Tibial nerve (tissue), 4 donors: Measurements from ENCODE around the gene SLIT3.

Experiments
- CTCF ChIP-seq, 5 experiments: fragments of 200-600 bp in 3 of 5; fragments of 450-650 bp in 2 of 5; sonication (generic) in 3 of 5; IDR thresholded peaks; one replicate each; pipeline ENCODE4 v1.5.1; 2016 to 2019; ENCODE audit warnings: antibody characterized with exemption in 5 of 5, mild to moderate bottlenecking in 3 of 5, moderate library complexity in 2 of 5
- EP300 ChIP-seq, 2 donors: sonication (generic); formaldehyde crosslinking; IDR thresholded peaks; one replicate each; pipeline ENCODE4 v1.6.1; 2017; ENCODE audit warnings: antibody characterized with exemption in 2 of 2, mild to moderate bottlenecking in 1 of 2
- POLR2A ChIP-seq, 2 donors: fragments of 450-650 bp; IDR thresholded peaks; one replicate each; pipeline ENCODE4 v1.6.1; 2017; ENCODE audit warnings: antibody characterized with exemption in 2 of 2, mild to moderate bottlenecking in 2 of 2, moderate library complexity in 2 of 2

- no peak for TF ChIP-seq CTCF (IDR thresholded peaks at IDR 0.05)
- TF ChIP-seq POLR2A (IDR thresholded peaks at IDR 0.05), result no peak
- TF ChIP-seq EP300 (IDR thresholded peaks at IDR 0.05), result no peak
Measured at GRCh38 chr5:168851902-168852321, 449.0 kb downstream of the SLIT3 start.
